GM18867 (cell line): ENCODE results near the gene GPR162.

Experiments used
- ATAC-seq: cut with Tn5 transposase; IDR thresholded peaks from one replicate; pipeline ENCODE4 v1.9.1; 2021; ENCODE audit warnings: mild to moderate bottlenecking, moderate library complexity; ENCODE audit not compliant: unreplicated experiment

The GPR162 gene

DNA sequence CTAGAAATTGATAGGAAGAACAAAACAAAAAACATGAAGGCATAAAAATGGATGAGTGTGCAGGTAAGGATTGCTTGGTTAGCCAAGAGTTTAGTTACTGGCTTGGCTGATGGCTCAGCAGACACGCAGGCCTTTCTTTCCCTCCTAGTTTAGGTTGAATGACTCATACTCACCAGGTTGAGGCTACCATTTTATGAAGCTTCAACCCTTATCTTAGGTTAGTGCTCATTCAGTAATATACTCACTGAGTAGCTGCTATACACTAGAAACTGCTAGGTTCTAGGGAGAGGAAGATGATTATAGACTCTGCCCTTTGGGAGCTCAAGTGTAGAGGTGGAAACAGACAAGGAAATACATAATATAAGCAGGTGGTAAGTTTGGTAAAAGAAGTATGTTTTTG lies 12.6 kb downstream of the GPR162 start:
- no peak for ATAC-seq

DNA sequence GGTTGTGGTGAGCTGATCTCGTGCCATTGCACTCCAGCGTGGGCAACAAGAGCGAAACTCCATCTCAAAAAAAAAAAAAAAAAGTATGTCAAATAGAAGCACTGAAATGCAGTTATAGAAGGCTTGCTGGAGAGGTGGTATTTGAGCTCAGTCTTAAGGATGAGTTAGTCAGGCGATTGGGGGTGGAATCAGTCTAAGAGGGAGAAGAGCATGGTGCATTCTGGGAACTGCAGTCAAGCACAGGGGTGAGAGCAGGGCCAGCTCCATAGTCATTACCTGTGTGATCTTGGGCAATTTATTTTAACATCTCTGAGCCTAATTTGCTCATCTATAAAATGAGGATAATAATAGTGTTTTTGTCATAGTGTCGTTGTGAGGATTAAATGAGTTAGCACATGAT lies 13.3 kb downstream of the GPR162 start:
- no peak for ATAC-seq

DNA sequence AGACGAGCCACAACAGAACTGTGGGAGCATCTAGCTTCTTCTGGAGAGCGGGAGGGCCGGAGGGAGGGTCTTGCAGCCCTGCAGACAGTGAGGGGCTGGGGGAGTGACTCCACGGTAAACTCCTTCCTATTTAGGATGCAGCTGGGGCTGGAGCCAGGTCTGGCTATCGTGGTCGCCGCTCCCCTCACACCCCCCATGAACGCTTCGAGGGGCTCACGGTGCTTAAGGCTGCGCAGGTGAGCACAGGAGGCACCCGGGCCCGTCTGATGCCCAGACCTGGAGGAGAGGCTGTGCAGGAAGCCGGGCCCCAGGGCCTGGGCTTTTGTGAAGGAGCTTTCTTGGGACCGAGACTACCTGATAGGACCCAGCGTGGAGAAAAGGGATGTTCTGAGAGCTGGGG lies 15.2 kb downstream of the GPR162 start:
- no peak for ATAC-seq

GRCh38 chr12:6837370-6838060 lies 15.9 kb downstream of the GPR162 start:
- ATAC-seq: no peak

DNA sequence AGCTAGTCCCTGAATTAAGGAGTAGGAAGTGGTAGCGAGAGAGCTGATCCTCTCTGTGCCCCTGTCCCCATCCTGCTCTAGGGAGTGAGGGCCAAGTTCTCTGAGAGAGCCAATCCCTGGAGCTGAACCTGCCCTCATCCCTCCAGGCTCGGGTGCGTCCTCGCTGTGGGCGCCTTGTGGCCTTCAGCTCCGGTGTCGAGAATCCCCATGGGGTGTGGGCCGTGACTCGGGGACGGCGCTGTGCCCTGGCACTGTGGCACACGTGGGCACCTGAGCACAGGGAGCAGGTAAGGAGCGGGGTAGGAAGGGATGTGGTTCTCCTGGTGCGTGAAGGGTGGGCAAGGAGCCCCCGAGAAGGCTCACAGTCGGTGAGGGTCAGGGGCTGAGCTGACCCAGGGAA lies 17.2 kb downstream of the GPR162 start:
- no peak for ATAC-seq

DNA sequence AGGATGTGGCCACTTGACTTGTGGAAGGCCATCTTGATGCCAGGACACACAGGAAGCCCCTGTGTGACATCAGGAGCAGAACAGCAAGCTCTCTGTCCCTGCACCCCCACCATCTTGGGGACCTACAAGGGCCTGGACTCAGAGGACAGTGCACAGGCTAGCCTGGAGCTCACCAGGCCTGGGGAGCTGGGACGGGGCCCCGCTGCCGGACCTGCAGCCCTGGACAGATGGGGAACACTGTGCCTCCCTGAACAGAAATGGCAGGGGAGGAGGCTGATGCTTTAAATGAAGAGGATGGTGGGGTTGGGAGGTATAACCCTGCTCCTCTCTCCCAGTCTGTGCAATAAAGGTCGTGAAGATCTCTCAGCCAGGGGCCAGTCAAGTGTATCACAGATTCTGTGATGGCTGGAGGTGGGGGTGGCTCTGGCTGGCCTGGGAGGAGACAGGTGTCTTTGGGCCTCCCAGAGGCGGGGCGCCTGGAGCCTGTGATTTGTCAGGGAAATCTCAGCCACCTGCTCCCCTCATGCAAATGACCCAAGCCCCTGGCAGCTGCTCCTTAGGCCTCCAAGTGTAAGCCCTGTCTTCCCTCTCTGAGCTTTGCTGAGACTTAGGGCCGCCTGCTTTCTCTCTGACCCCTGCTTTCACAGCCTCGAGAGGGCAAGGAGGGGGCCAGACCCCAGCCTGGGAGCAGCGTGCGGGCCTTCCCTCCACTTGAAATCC lies 18.0 kb downstream of the GPR162 start:
- peak; percentile 79 for ATAC-seq

- ATAC-seq: no peak
These were observed 18.7 kb downstream of the GPR162 start for GRCh38 chr12:6840330-6840729.

GRCh38 chr12:6840761-6841515 lies 19.3 kb downstream of the GPR162 start, which contains the start of gene GNB3:
Gene GNB3, plus strand, starts transcription at chr12:6840925. Its CDS starts 363 bp downstream, at chr12:6841288.
- ATAC-seq: no peak

GRCh38 chr12:6842075-6842474 lies 20.5 kb downstream of the GPR162 start:
- ATAC-seq: no peak

GRCh38 chr12:6843118-6843902 lies 21.7 kb downstream of the GPR162 start:
- ATAC-seq: no peak

DNA sequence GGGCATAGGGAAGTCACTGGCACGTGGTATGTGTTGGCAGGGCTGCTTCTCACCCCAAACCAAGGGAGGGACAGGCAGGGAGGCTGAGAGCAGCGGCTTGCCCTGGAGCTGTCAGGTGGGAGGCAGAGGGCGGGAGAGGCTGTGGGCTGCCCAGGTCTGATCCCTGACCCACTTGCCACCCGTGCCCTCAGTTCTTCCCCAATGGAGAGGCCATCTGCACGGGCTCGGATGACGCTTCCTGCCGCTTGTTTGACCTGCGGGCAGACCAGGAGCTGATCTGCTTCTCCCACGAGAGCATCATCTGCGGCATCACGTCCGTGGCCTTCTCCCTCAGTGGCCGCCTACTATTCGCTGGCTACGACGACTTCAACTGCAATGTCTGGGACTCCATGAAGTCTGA lies 23.8 kb downstream of the GPR162 start:
- no peak for ATAC-seq

DNA sequence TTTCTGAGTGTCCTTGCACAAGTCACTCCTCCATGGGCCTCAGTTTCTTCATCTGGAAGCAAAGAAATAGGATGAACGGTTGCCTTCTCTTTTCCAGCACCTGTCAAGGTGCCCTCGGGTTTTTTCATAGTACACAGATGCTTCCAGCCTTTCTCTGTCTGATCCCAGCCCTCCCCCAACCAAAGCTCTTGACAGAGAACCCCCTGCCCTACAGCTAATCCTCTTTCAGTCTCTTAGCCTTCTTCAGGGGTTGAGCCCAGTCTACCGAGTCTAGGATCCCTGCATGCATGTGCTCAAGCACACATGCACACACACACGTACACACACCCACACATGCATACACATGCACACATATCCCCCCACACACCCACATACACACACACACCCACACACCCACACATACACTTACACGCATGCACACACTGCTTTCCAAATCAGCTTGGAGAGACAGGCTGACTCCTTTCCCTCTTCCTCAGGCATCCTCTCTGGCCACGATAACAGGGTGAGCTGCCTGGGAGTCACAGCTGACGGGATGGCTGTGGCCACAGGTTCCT lies 24.8 kb downstream of the GPR162 start:
- ATAC-seq: no peak

- ATAC-seq: no peak
These were observed 26.1 kb downstream of the GPR162 start for GRCh38 chr12:6847676-6848075.

- ATAC-seq: no peak
These were observed 27.8 kb downstream of the GPR162 start for GRCh38 chr12:6849427-6849826.

DNA sequence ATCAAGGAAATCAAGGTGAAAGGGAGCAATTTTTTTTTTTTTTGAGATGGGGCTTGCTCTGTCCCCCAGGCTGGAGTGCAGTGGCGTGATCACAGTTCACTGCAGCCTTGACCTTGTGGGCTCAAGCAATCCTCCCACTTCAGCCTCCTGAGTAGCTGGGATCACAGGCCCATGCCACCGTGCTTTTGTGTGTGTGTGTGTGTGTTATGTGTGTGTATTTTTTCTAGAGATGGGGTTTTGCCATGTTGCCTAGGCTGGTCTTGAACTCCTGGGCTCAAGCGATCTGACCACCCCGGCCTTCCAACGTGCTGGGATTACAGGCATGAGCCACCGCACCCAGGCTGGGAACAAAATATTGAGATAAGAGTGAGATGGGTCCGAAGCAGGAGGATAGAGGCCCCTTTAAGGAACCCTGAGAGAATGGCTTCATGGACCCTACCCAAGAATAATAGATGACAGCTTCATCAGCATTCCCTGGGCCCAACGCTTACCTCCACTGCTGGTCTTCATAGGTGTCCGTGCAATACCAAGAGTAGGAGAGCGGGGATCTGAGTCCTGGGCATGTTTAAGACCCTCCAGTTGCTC lies 28.4 kb downstream of the GPR162 start:
- ATAC-seq: no peak

DNA sequence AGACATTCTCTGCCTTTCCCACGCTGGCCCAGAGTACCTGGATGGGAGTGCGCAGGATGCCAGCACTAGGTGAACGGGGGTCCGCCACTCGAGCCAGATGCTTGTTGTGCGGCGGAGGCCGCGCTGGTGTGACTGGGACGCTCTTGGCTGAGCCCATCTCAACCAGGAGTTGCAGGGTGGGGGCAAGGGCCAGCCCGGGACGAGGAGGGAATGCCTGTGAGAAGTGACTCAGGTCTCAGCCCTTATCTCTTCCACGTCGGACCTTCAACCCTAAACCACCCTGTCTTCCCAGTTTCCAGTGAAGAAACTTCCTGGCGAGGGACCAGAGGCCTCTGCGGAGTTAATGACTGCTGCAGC lies 29.2 kb downstream of the GPR162 start:
- no peak for ATAC-seq

- peak; percentile 54 for ATAC-seq
These were observed 29.7 kb downstream of the GPR162 start, which contains the start of gene CDCA3 for GRCh38 chr12:6851153-6851920. Gene CDCA3, minus strand, starts transcription at chr12:6851286. Its CDS starts 334 bp downstream, at chr12:6850952.

- peak; percentile 75 for ATAC-seq
These were observed 30.5 kb downstream of the GPR162 start, which contains the start of gene USP5 for GRCh38 chr12:6851921-6852650. Gene USP5, plus strand, starts transcription at chr12:6852150. Its CDS starts 30 bp downstream, at chr12:6852180.
